Retinal pigment epithelial cell (primary cell): ENCODE measurements around the gene SMNDC1.
"Not testable (repeated sequence)": the region's sequence is repeated elsewhere in the genome, so short reads cannot be mapped to it uniquely, and the experiment has no call there.

Experiments used
- DNase-seq: peaks from one replicate; pipeline ENCODE4 v3.0.0-alpha.2; 2010; ENCODE audit warnings: low read depth
- H3K4me3 ChIP-seq: 2 replicates; pipeline ENCODE4 v1.5.1; 2011; ENCODE audit warnings: mild to moderate bottlenecking, low read length, control low read depth, moderate library complexity
- TF ChIP-seq, protein P1 (sequence below): conservative IDR thresholded peaks from 2 replicates; pipeline ENCODE4 v1.5.1; 2011; ENCODE audit warnings: low read depth, low read length, control low read depth, inconsistent platforms

The SMNDC1 gene

DNA sequence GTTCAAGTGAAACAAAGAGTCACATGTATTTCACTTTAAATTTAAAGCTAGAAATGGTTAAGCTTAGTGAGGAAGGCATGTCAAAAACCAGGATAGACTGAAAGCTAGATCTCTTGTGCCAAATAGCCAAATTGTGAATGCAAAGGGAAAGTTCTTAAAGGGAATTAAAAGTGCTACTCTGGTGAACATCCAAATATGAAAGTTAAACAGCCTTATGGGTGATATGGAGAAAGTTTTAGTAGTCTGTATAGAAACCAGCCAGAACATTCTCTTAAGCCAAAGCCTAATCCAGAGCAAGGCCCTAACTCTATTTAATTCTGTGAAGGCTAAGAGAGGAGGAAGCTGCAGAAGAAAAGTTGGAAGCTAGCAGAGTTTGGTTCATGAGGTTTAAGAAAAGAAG, 50.3 kb downstream of the SMNDC1 start:
- DNase-seq: no peak
- no peak overlapping the region for H3K4me3 ChIP-seq
- TF ChIP-seq, protein P1, sequence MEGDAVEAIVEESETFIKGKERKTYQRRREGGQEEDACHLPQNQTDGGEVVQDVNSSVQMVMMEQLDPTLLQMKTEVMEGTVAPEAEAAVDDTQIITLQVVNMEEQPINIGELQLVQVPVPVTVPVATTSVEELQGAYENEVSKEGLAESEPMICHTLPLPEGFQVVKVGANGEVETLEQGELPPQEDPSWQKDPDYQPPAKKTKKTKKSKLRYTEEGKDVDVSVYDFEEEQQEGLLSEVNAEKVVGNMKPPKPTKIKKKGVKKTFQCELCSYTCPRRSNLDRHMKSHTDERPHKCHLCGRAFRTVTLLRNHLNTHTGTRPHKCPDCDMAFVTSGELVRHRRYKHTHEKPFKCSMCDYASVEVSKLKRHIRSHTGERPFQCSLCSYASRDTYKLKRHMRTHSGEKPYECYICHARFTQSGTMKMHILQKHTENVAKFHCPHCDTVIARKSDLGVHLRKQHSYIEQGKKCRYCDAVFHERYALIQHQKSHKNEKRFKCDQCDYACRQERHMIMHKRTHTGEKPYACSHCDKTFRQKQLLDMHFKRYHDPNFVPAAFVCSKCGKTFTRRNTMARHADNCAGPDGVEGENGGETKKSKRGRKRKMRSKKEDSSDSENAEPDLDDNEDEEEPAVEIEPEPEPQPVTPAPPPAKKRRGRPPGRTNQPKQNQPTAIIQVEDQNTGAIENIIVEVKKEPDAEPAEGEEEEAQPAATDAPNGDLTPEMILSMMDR: no peak

DNA sequence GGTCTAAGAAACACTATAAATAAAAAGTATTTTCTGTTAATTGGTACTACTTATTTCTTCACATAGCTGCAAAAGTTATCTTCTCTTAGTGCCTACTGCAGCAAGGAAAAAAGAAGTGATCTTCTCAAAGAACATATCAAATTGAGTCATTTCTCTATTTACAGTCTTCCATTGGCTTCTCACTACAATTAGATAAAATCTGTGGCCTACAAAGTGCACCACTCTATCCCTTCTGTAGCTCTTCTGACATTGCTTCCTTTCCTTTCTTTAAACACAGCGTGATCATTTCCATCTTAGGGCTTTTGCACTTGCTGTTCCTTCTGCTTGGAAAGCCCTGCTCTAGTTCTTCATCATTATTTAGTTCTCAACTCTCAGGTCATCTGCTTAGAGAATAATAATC, 52.6 kb downstream of the SMNDC1 start:
- H3K4me3 ChIP-seq: no peak overlapping the region
- TF ChIP-seq, protein P1: no peak
- no peak for DNase-seq

DNA sequence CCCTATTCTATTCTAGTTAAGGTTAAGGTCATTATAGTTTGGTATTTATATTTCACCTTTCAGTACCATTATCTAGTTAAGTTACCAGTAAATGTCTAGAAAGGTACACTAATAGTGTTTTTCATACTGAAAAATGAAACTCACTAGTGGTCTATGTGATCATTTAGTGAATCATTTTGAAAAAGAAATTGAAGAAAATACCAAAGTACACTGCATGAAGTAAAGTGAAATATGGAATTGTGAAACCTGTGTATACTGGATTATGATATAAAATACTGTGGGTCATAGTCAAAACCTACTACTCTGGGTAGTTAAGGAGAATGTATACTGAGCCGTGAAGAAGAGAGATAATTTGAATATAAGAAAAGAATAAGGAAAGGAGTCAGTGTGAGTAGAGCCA, 53.3 kb downstream of the SMNDC1 start:
- DNase-seq, H3K4me3 ChIP-seq: not testable (repeated sequence)

DNA sequence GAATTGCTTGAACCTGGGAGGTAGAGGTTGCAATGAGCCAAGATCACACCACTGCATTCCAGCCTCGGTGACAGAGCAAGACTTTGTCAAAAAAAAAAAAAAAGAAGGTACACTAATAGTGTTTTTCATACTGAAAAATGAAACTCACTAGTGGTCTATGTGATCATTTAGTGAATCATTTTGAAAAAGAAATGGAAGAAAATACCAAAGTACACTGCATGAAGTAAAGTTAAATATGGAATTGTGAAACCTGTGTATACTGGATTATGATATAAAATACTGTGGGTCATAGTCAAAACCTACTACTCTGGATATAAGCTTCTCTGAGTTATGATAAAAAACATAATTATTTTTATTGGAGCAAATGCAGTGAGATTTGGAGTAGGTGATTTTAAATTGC, 55.2 kb downstream of the SMNDC1 start:
- not testable (repeated sequence) for H3K4me3 ChIP-seq, DNase-seq

DNA sequence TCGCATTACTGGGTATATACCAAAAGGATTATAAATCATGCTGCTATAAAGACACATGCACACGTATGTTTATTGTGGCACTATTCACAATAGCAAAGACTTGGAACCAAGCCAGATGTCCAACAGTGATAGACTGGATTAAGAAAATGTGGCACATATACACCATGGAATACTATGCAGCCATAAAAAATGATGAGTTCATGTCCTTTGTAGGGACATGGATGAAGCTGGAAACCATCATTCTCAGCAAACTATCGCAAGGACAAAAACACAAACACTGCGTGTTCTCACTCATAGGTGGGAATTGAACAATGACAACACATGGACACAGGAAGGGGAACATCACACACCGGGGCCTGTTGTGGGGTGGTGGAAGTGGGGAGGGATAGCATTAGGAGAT, 56.9 kb downstream of the SMNDC1 start:
- DNase-seq, H3K4me3 ChIP-seq: not testable (repeated sequence)

DNA sequence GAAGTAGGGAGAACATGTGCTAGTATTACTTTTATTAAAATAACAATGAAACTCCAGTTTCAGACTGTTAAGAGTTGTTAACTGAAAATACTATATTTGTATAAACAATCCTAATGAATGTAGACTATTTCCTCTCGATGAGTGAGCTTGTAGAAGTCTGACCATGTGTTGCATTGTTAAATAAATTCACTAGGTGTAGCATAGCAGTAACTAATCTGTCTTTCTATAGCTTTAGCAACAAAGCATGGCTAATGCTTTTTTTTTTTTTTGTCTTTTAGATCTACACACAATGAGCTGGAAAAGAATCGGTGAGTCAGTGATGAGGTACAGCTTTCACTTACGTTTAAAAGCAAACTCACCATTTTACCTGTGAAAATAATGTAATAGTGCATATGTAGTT, 60.2 kb downstream of the SMNDC1 start:
- TF ChIP-seq, protein P1: no peak
- no peak for DNase-seq
- H3K4me3 ChIP-seq: no peak overlapping the region

DNA sequence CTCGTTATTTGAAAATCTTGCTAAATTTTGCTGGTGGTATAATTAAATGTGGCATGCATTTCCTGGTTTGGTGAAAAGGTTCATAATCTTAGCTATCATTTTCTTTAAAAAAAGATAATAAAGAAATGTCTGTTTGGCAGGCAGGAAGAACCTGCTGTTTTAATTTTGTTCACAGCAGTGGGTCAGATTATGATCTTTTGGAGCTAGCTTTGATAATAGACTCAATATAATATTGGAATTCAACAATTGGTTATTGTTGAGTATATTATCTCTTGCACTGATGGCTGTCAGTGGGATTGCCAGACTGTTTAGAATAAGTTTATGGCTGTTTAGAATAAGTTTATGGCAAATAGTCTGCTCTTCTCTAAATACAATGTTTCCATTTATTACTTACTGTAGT, 62.2 kb downstream of the SMNDC1 start:
- no peak for DNase-seq
- TF ChIP-seq, protein P1: no peak
- no peak overlapping the region for H3K4me3 ChIP-seq

DNA sequence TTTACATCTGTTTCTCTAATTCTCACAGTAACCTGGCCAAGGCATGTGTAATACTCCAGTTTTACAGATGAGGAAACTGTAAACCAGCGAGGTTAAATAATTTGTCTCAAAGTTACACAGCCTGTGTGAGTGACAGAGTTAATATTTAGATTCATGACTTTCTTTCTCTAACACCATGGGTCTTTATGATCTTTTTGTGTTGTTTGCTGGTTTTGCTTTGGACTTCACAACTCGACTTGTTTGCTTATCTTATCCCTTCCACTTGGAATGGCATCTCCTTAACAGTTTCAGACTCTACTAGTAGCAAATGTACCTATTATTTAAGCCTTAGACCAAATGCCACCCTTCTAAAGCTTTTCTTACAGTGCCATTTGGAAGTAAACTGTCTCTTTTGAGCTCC, 62.9 kb downstream of the SMNDC1 start:
- TF ChIP-seq, protein P1: no peak
- H3K4me3 ChIP-seq: no peak overlapping the region
- DNase-seq: no peak

DNA sequence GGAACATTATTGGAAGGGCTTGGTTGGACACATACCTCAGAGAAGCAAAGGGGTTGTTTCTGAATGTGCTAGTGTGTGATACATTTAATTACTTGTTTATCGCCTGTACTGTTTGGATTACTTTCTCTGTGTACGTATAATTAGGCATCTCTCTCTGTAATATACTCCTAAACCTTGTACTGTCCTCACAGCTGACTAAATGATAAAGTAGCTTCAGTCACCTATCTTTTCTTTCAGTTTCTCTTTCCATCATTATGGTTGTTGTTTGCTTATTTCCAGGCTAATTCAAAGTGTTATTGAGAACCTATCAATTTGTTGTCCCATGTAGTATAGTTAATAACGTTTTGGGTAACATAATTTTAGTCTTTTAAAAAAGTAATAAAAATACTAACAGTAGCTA, 63.3 kb downstream of the SMNDC1 start:
- TF ChIP-seq, protein P1: no peak
- no peak overlapping the region for H3K4me3 ChIP-seq
- no peak for DNase-seq
